ENCODE results near the gene DDAH1.

Gene DDAH1

GRCh38 chr1:85322655-85323054, 142.3 kb downstream of the DDAH1 start:
- no peak overlapping the region for H3K27ac ChIP-seq (ENCODE audit: low read depth, low read length)
- H3F3A ChIP-seq (ENCODE audit: insufficient read depth) = no peaks in the 10 kb centered on the region
- no peaks in the 10 kb centered on the region for H4K20me1 ChIP-seq (ENCODE audit: low read depth, low read length)
- H3K27me3 ChIP-seq (ENCODE audit: low read length) = no peaks in the 10 kb centered on the region
- H3K4me3 ChIP-seq (ENCODE audit: insufficient read depth, low read length, poor library complexity, severe bottlenecking) = no peak overlapping the region
- no peaks in the 10 kb centered on the region for H3K9me2 ChIP-seq (replicated peaks; ENCODE audit: insufficient read depth, low read length)
- no peaks in the 10 kb centered on the region for H3K36me3 ChIP-seq (ENCODE audit: low read length)
- no peak overlapping the region for H3K9ac ChIP-seq (ENCODE audit: low read length)
- H3K79me2 ChIP-seq (ENCODE audit: insufficient read depth, low read length) = no peaks in the 10 kb centered on the region
- TF ChIP-seq CTCF (IDR thresholded peaks at IDR 0.05; ENCODE audit: insufficient read depth, low read length, poor library complexity, severe bottlenecking) = no peak
- TF ChIP-seq EZH2phosphoT487 (conservative IDR thresholded peaks at IDR 0.05; ENCODE audit: low read length) = no peak
- H3K4me2 ChIP-seq (ENCODE audit: low read depth, low read length, poor library complexity, severe bottlenecking) = no peak overlapping the region
- H2AFZ ChIP-seq (ENCODE audit: low read depth, low read length, severe bottlenecking) = no peak overlapping the region
- no peaks in the 10 kb centered on the region for H3K9me3 ChIP-seq (ENCODE audit: insufficient read depth, low read length)

GRCh38 chr1:85321237-85321964, 143.6 kb downstream of the DDAH1 start:
- no peak overlapping the region for H3K27ac ChIP-seq (ENCODE audit: low read depth, low read length)
- no peak overlapping the region for H3K9ac ChIP-seq (ENCODE audit: low read length)
- no peaks in the 10 kb centered on the region for H3F3A ChIP-seq (ENCODE audit: insufficient read depth)
- no peaks in the 10 kb centered on the region for H4K20me1 ChIP-seq (ENCODE audit: low read depth, low read length)
- no peaks in the 10 kb centered on the region for H3K9me3 ChIP-seq (ENCODE audit: insufficient read depth, low read length)
- H3K9me2 ChIP-seq (replicated peaks; ENCODE audit: insufficient read depth, low read length) = no peaks in the 10 kb centered on the region
- no peaks in the 10 kb centered on the region for H3K27me3 ChIP-seq (ENCODE audit: low read length)
- no peak overlapping the region for H3K4me2 ChIP-seq (ENCODE audit: low read depth, low read length, poor library complexity, severe bottlenecking)
- H3K79me2 ChIP-seq (ENCODE audit: insufficient read depth, low read length) = no peaks in the 10 kb centered on the region
- H2AFZ ChIP-seq (ENCODE audit: low read depth, low read length, severe bottlenecking) = no peak overlapping the region
- TF ChIP-seq EZH2phosphoT487 (conservative IDR thresholded peaks at IDR 0.05; ENCODE audit: low read length) = no peak
- TF ChIP-seq CTCF (IDR thresholded peaks at IDR 0.05; ENCODE audit: insufficient read depth, low read length, poor library complexity, severe bottlenecking) = no peak
- no peak overlapping the region for H3K4me3 ChIP-seq (ENCODE audit: insufficient read depth, low read length, poor library complexity, severe bottlenecking)
- no peaks in the 10 kb centered on the region for H3K36me3 ChIP-seq (ENCODE audit: low read length)

GRCh38 chr1:85320371-85321131, 144.4 kb downstream of the DDAH1 start:
- Histone ChIP-seq H3K4me3 (ENCODE audit: insufficient read depth, low read length, poor library complexity, severe bottlenecking) (no peak overlapping the region), H3K36me3 (ENCODE audit: low read length) (no peaks in the 10 kb centered on the region), H3K9ac (ENCODE audit: low read length) (no peak overlapping the region), H4K20me1 (ENCODE audit: low read depth, low read length) (no peaks in the 10 kb centered on the region), H3K9me3 (ENCODE audit: insufficient read depth, low read length) (no peaks in the 10 kb centered on the region), H3K79me2 (ENCODE audit: insufficient read depth, low read length) (no peaks in the 10 kb centered on the region), H2AFZ (ENCODE audit: low read depth, low read length, severe bottlenecking) (no peak overlapping the region), H3K27ac (ENCODE audit: low read depth, low read length) (no peak overlapping the region), H3K27me3 (ENCODE audit: low read length) (no peaks in the 10 kb centered on the region), H3F3A (ENCODE audit: insufficient read depth) (no peaks in the 10 kb centered on the region), H3K4me2 (ENCODE audit: low read depth, low read length, poor library complexity, severe bottlenecking) (no peak overlapping the region), H3K9me2 (replicated peaks; ENCODE audit: insufficient read depth, low read length) (no peaks in the 10 kb centered on the region)
- TF ChIP-seq EZH2phosphoT487 (conservative IDR thresholded peaks at IDR 0.05; ENCODE audit: low read length) (no peak), CTCF (IDR thresholded peaks at IDR 0.05; ENCODE audit: insufficient read depth, low read length, poor library complexity, severe bottlenecking) (no peak)

All from SU-DHL-6 (cell line).